A673 (cell line): ENCODE measurements around the gene EGLN3.

Source experiments
- EZH2 ChIP-seq: fragments of 200-600 bp; sonication (generic); IDR thresholded peaks from 2 replicates; pipeline ENCODE4 v1.6.1; 2017; ENCODE audit warnings: borderline replicate concordance, low read depth, mild to moderate bottlenecking, mixed read lengths, antibody characterized with exemption, low read length; ENCODE audit not compliant: poor library complexity, severe bottlenecking
- TF ChIP-seq, protein P1 (sequence below): fragments of 300-800, 200-600 bp; sonication (generic); conservative IDR thresholded peaks from 2 replicates; pipeline ENCODE4 v1.5.1; 2017; ENCODE audit warnings: low read depth, mild to moderate bottlenecking, antibody characterized with exemption, low read length, moderate library complexity, mixed read lengths

DNA sequence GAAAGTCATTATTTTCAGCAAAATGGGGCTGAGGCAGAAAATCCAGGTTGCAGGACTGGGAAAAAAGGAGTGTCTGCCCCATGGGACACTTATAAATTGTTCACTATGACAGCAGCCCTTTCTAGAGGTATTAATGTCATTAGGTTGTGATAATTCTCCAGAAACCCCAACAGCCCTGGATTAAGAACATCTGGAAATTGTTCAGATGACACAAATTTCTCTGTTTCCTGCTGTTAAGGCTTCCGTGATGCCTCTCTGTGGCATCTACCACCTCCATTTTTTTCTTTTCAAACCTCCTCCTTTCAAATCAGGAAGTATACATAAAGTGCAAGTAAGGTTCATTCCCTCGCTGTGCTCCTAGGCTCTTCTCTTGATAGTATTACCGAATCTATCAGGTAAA is 25.6 kb downstream of the EGLN3 start:
- TF ChIP-seq, protein P1, sequence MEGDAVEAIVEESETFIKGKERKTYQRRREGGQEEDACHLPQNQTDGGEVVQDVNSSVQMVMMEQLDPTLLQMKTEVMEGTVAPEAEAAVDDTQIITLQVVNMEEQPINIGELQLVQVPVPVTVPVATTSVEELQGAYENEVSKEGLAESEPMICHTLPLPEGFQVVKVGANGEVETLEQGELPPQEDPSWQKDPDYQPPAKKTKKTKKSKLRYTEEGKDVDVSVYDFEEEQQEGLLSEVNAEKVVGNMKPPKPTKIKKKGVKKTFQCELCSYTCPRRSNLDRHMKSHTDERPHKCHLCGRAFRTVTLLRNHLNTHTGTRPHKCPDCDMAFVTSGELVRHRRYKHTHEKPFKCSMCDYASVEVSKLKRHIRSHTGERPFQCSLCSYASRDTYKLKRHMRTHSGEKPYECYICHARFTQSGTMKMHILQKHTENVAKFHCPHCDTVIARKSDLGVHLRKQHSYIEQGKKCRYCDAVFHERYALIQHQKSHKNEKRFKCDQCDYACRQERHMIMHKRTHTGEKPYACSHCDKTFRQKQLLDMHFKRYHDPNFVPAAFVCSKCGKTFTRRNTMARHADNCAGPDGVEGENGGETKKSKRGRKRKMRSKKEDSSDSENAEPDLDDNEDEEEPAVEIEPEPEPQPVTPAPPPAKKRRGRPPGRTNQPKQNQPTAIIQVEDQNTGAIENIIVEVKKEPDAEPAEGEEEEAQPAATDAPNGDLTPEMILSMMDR: no peak
- TF ChIP-seq EZH2: no peak
